Neural cell (in vitro differentiated cells): ENCODE results near the gene INPP5A.

ENCODE experiments used
- CTCF ChIP-seq: fragments of 450-650 bp; IDR thresholded peaks from 2 replicates; pipeline ENCODE4 v1.5.1; 2014; ENCODE audit warnings: antibody characterized with exemption, mild to moderate bottlenecking, moderate library complexity; ENCODE audit not compliant: poor library complexity, severe bottlenecking
- EZH2 ChIP-seq: fragments of 200-600, 300-800 bp; shearing (Covaris generic), sonication (generic); IDR thresholded peaks from 2 replicates; pipeline ENCODE4 v1.6.1; 2014; ENCODE audit warnings: antibody characterized with exemption, low read length, borderline replicate concordance, mild to moderate bottlenecking; ENCODE audit not compliant: insufficient read depth, poor library complexity, severe bottlenecking

GRCh38 chr10:132538790-132539421, 1.3 kb downstream of the INPP5A start:
- no peak for TF ChIP-seq EZH2
- TF ChIP-seq CTCF = no peak
